Urothelium cell line (cell line): Measurements from ENCODE around the gene CRIP2.

Experiments
- DNase-seq: peaks from one replicate; pipeline ENCODE4 v3.0.0; 2011; ENCODE audit warnings: low spot score, mixed read lengths
- FAIRE-seq: peaks from 2 replicates; lab custom pipeline; 2011; peaks lifted over from hg19 to GRCh38; lab: Jason Lieb, UNC

The CRIP2 gene

DNA sequence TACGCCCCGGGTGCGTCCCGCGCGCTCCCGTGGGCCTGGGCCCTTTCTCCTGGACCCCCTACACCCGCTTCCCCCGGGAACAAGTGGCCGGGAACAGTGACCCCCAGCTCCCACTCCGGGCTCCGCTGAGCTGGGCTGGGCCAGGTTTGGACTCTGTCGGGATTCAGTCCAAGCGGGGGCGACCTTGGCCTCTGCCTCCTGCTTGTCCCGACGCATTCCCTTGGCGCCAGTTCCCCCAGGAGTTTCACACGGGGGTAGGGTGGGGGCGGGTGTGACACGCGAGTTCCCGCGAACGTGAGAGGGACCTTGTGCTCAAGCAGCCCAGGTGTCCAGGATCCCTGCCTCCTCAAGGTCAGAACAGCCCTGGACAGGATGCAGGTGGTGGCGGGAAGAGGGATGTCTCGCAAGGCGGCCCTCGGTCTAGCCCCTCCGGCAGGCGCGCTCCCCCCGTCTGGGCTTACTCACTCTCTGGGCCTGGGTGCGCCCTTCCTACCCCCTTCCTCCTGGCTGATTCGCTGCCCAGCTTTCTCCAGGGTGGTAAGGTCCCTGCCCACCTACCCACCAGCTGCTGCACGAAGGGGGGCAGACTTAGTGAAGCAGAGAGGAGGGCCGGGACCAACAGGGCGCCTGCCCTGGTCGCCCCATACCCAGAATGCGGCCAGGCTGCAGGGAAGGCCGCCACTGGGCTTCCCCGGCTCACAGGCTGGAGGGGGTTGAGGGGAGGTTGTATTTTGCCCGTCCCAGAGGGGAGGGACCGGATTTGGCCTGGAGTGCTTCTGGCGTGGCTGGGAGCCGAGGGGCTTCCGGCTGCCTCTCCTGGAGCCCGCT, 862 bp downstream of the CRIP2 start:
- FAIRE-seq = no peak
- DNase-seq = no peak

- FAIRE-seq (no peak), DNase-seq (no peak)
Observed at GRCh38 chr14:105476097-105476830, 1.6 kb downstream of the CRIP2 start.

DNA sequence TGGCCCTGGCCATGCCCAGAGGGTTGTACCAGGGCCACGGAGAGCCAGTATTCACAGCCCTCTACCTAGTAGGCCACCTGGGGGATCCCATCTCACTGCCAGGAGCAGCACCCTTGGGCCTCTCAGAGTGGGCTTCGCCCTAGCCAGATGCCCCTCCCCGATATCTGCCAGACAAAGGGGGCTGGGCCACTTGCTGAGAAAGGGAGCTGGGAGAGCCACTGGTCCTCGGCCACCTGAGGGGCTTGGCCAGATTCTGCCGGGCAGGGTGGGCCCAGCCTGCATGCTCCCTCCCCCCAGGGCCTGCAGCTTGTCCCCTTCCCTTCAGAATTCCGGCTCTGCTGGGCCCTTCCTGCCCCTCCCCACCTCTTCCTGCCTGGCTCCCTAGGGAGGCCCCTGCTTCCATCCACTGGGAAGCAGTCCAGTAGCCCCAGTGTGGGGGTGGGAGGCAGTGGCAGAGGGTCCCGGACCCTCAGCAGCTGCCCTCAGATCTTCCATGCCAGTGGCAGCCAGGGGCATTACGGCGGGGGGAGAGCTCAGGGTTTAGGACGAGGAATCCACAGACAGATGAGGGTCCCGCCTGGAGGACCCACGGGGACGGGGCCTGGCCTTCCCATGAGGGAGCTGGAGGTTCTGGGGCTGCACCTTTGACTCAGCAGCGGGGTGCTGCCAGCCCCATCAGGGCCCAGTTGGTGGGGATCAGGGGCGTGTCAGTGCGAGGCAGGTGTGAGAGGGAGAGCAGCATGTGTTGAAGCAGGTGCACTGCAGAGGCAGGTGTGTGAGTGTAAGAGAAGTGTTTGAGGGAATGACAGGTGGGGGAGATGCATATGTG, 2.4 kb downstream of the CRIP2 start:
- FAIRE-seq = peak; percentile 75
- DNase-seq = no peak

DNA sequence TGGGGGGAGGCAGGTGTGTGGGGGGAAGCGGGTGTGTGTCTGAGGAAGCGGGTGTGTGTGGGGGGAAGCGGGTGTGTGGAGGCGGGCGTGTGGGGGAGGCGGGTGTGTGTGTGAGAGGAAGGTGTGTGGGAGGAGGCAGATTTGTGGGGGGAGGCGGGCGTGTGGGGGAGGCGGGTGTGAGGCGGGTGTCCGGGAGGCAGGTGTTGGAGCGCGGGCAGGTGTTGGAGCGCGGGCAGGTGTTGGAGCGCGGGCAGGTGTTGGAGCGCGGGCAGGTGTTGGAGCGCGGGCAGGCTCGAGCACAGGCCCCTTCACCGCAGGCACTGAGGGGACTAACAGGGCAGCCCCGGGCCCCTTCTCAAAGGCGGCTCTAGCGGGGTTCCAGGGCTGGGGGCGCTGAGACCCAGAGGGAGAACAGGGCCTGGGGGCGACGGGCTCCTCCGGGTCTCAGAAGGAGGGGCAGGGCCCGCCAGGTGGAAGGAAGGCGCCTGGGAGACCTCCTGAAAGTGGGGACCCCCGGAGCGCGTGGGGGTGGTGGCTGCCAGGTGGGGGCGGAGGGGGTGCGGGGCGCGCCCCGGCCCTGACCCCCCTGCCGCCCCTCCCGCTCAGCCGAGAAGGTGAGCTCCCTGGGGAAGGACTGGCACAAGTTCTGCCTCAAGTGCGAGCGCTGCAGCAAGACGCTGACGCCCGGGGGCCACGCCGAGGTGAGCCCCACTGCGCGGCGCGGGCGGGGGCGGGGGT, 3.2 kb downstream of the CRIP2 start:
- DNase-seq (no peak), FAIRE-seq (no peak)

- no peak for FAIRE-seq
- no peak for DNase-seq
Observed at GRCh38 chr14:105478398-105479251, 4.0 kb downstream of the CRIP2 start.

DNA sequence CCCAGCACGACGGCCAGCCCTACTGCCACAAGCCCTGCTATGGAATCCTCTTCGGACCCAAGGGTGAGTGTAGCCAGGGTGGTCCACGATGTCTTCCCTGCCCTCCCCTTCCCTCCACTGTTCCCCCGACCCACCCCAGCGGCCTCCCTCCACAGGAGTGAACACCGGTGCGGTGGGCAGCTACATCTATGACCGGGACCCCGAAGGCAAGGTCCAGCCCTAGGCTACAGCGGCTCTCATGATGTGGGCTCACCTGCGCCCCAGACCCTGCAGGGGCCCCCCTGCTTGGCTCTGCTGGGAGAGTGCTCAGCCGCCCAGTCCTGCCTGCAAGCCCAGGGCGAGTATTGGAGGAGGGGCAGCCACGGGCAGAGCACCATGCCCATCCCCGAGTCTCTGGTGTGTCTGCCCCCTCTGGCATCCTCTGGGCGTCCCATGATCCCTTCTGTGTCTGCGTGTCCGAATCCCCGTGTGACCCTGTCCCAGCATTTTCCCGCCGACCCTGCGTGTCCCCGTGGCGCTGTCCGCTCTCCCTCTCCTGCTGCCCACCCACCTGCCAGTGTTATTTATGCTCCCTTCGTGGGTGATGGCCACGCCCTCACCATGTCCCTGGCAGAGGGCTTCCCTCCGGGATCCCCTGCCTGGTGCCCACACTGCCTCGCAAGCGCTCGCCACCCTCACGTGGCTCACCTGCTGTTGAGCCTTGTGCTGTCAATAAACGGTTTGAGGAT, 5.0 kb downstream of the CRIP2 start:
- DNase-seq (no peak), FAIRE-seq (no peak)

GRCh38 chr14:105480199-105480746, 5.7 kb downstream of the CRIP2 start:
- DNase-seq (no peak), FAIRE-seq (no peak)

GRCh38 chr14:105480807-105481801, 6.5 kb downstream of the CRIP2 start:
- FAIRE-seq (peak; percentile 42), DNase-seq (peak; percentile 80)

GRCh38 chr14:105481886-105482457, 7.4 kb downstream of the CRIP2 start:
- DNase-seq (peak; percentile 90), FAIRE-seq (no peak)

- no peak for DNase-seq
- FAIRE-seq = no peak
Observed at GRCh38 chr14:105482486-105483110, 8.0 kb downstream of the CRIP2 start.

- no peak for FAIRE-seq
- no peak for DNase-seq
Observed at GRCh38 chr14:105483300-105484068, 8.9 kb downstream of the CRIP2 start.

GRCh38 chr14:105484069-105484996, 9.7 kb downstream of the CRIP2 start:
- FAIRE-seq (no peak), DNase-seq (no peak)

GRCh38 chr14:105484997-105485393, 10.4 kb downstream of the CRIP2 start:
- DNase-seq (no peak), FAIRE-seq (no peak)

DNA sequence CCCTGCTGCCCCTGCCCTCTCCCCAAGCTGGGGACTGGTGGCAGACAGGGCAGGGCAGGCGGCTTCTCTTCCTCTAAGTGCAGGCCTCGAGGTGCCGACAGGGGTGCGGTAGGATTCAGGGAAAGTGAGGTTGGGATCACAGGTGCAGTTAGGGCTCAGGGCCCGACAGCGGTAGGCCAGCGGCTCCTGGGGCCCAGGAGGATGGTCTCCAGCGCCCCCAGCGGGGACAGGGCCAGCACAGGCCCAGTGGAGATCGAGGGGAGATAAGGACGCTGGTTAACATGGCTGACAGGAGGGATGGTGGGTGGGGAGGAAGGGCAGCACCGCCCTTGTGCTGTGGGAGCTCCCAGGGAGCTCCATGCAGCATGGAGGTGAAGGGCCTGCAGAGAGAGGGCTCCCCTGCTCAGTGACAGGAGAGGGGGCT, 11.1 kb downstream of the CRIP2 start:
- DNase-seq (no peak), FAIRE-seq (no peak)
